Measurements from ENCODE around the gene CAVIN3. TPM values are rescaled to one million over a fixed set of nuclear protein-coding genes. Genes with fewer than 3 reads are reported as not detected.

Gene CAVIN3
- total RNA-seq, 1 experiment from 2014 or later, result 11.2 TPM

- H3K4me1 Mint-ChIP-seq (ENCODE audit: low read depth, unreplicated experiment), result no peaks in the 10 kb centered on the region
- H3K36me3 Mint-ChIP-seq (ENCODE audit: insufficient read depth, unreplicated experiment), result no peaks in the 10 kb centered on the region
- intact Hi-C loops (cut with micrococcal nuclease; ENCODE audit: unreplicated experiment), result loop anchor here (1.0 to 5.0 kb wide), 4 partner anchors 18 to 61 kb away; partner anchors contain the start of gene CNGA4
- no peaks in the 10 kb centered on the region for H3K27me3 Mint-ChIP-seq (ENCODE audit: insufficient read depth, unreplicated experiment)
- ChIA-PET POLR2A (no interaction called here), CTCF (interaction anchor here (0.7 to 2.0 kb wide), 6 partner anchors 9 to 274 kb away, joined by 4 to 20 read pairs (median 6); no protein-coding TSS in a partner anchor)
- peak in 1 of 2 experiments; percentile 22 for DNase-seq
- Histone ChIP-seq H3K4me1 (no peaks in the 10 kb centered on the region), H3K9me3 (no peaks in the 10 kb centered on the region), H3K4me3 (ENCODE audit: low read depth, low read length) (no peak overlapping the region), H3K27me3 (replicated peaks; ENCODE audit: control insufficient read depth, insufficient read depth, low read length) (no peaks in the 10 kb centered on the region), H3K36me3 (ENCODE audit: control insufficient read depth, insufficient read depth, low read length) (no peaks in the 10 kb centered on the region)
- H3K27ac Mint-ChIP-seq (ENCODE audit: unreplicated experiment), result no peak overlapping the region
- no peaks in the 10 kb centered on the region for H3K9me3 Mint-ChIP-seq (ENCODE audit: unreplicated experiment)
- H3K4me3 Mint-ChIP-seq (ENCODE audit: unreplicated experiment), result no peak overlapping the region
- peak in 1 of 2 experiments; percentile 66 for TF ChIP-seq CTCF (IDR thresholded peaks at IDR 0.05; ENCODE audit: insufficient read depth in 1 of 2, low read depth in 1 of 2, low read length in 1 of 2, severe bottlenecking in 1 of 2, unreplicated experiment in 1 of 2)
- no TSS peak for BruUV-seq (replicated peaks)
Measured at GRCh38 chr11:6297831-6298230, 22.5 kb downstream of the CAVIN3 start.

- H3K27me3 Mint-ChIP-seq (ENCODE audit: insufficient read depth, unreplicated experiment), result peaks cover 8% of the 10 kb centered on the region
- intact Hi-C loops (cut with micrococcal nuclease; ENCODE audit: unreplicated experiment), result no loop called here
- H3K27ac Mint-ChIP-seq (ENCODE audit: unreplicated experiment), result no peak overlapping the region
- no peaks in the 10 kb centered on the region for H3K27me3 ChIP-seq (replicated peaks; ENCODE audit: control insufficient read depth, insufficient read depth, low read length)
- H3K9me3 ChIP-seq, result no peaks in the 10 kb centered on the region
- no peaks in the 10 kb centered on the region for H3K9me3 Mint-ChIP-seq (ENCODE audit: unreplicated experiment)
- no TSS peak for BruUV-seq (replicated peaks)
- H3K36me3 ChIP-seq (ENCODE audit: control insufficient read depth, insufficient read depth, low read length), result no peaks in the 10 kb centered on the region
- TF ChIP-seq CTCF (IDR thresholded peaks at IDR 0.05; ENCODE audit: insufficient read depth in 1 of 2, low read depth in 1 of 2, low read length in 1 of 2, severe bottlenecking in 1 of 2, unreplicated experiment in 1 of 2), result no peak
- H3K4me3 Mint-ChIP-seq (ENCODE audit: unreplicated experiment), result no peak overlapping the region
- no peak for DNase-seq
- POLR2A ChIA-PET, result no interaction called here
- no peaks in the 10 kb centered on the region for H3K36me3 Mint-ChIP-seq (ENCODE audit: insufficient read depth, unreplicated experiment)
- no peak overlapping the region for H3K4me3 ChIP-seq (ENCODE audit: low read depth, low read length)
- peaks cover 59% of the 10 kb centered on the region for H3K4me1 Mint-ChIP-seq (ENCODE audit: low read depth, unreplicated experiment)
- peaks cover 42% of the 10 kb centered on the region for H3K4me1 ChIP-seq
- CTCF ChIA-PET, result no interaction called here
Measured at GRCh38 chr11:6285019-6285418, 35.3 kb downstream of the CAVIN3 start.

- Mint-ChIP-seq H3K9me3 (ENCODE audit: unreplicated experiment) (no peaks in the 10 kb centered on the region), H3K27me3 (ENCODE audit: insufficient read depth, unreplicated experiment) (peaks cover 4% of the 10 kb centered on the region), H3K36me3 (ENCODE audit: insufficient read depth, unreplicated experiment) (no peaks in the 10 kb centered on the region), H3K4me1 (ENCODE audit: low read depth, unreplicated experiment) (peaks cover 55% of the 10 kb centered on the region), H3K4me3 (ENCODE audit: unreplicated experiment) (no peak overlapping the region), H3K27ac (ENCODE audit: unreplicated experiment) (peak overlapping the region; percentile 31)
- CTCF ChIA-PET, result no interaction called here
- BruUV-seq (replicated peaks), result no TSS peak
- Histone ChIP-seq H3K4me1 (peaks cover 42% of the 10 kb centered on the region), H3K36me3 (ENCODE audit: control insufficient read depth, insufficient read depth, low read length) (no peaks in the 10 kb centered on the region), H3K27me3 (replicated peaks; ENCODE audit: control insufficient read depth, insufficient read depth, low read length) (no peaks in the 10 kb centered on the region), H3K9me3 (no peaks in the 10 kb centered on the region), H3K4me3 (ENCODE audit: low read depth, low read length) (no peak overlapping the region)
- DNase-seq, result no peak
- TF ChIP-seq CTCF (IDR thresholded peaks at IDR 0.05; ENCODE audit: insufficient read depth in 1 of 2, low read depth in 1 of 2, low read length in 1 of 2, severe bottlenecking in 1 of 2, unreplicated experiment in 1 of 2), result no peak
- intact Hi-C loops (cut with micrococcal nuclease; ENCODE audit: unreplicated experiment), result no loop called here
- POLR2A ChIA-PET, result no interaction called here
Measured at GRCh38 chr11:6284250-6284649, 36.1 kb downstream of the CAVIN3 start.
